Activated CD4-positive, alpha-beta memory T cell treated with anti-CD3 and anti-CD28 coated beads for 36 hours (primary cell): ENCODE measurements around the gene CSPG4. TPM values are rescaled to one million over a fixed set of nuclear protein-coding genes. Genes with fewer than 3 reads are reported as not detected.
A peak's percentile ranks its signal among the peaks of the same experiment; 100 is the strongest.
"Not testable (repeated sequence)": the region's sequence is repeated elsewhere in the genome, so short reads cannot be mapped to it uniquely, and the experiment has no call there.

Source experiments
- CTCF ChIA-PET: fragments of 350-600 bp; sonication (Branson Sonifier 250); formaldehyde crosslinking; loops from one replicate; lab custom pipeline; 2021; ENCODE audit warnings: antibody characterized with exemption, inconsistent platforms; lab: Charles Lee
- POLR2A ChIA-PET: fragments of 350-600 bp; sonication (Branson Sonifier 250); formaldehyde crosslinking; loops from one replicate; lab custom pipeline; 2021; ENCODE audit warnings: antibody characterized with exemption; lab: Charles Lee
- DNase-seq: peaks from one replicate; pipeline ENCODE4 v3.0.0-alpha.2; 2020
- H3K27ac Mint-ChIP-seq: one replicate; pipeline ENCODE4 v1.8.0; 2021; ENCODE audit warnings: mixed read lengths
- H3K27me3 Mint-ChIP-seq: one replicate; pipeline ENCODE4 v1.8.0; 2021; ENCODE audit warnings: mixed read lengths
- H3K36me3 Mint-ChIP-seq: one replicate; pipeline ENCODE4 v1.8.0; 2021; ENCODE audit warnings: mixed read lengths
- H3K4me1 Mint-ChIP-seq: one replicate; pipeline ENCODE4 v1.8.0; 2021; ENCODE audit warnings: low read depth, mixed read lengths
- H3K4me3 Mint-ChIP-seq: one replicate; pipeline ENCODE4 v1.8.0; 2021; ENCODE audit warnings: mild to moderate bottlenecking, mixed read lengths
- H3K9me3 Mint-ChIP-seq: one replicate; pipeline ENCODE4 v1.8.0; 2021; ENCODE audit warnings: mixed read lengths
- intact Hi-C: fragments of 100-400 bp; cut with micrococcal nuclease; formaldehyde crosslinking; loops from one replicate; pipeline ENCODE4 v1.15.1; 2023
- total RNA-seq, 2 experiments: library from RNA; stranded (reverse); gene quantifications; one replicate each; pipeline ENCODE4 v1.2.3, GENCODE V29; 2021

Gene CSPG4
- total RNA-seq, 2 experiments from 2014 or later = not detected

DNA sequence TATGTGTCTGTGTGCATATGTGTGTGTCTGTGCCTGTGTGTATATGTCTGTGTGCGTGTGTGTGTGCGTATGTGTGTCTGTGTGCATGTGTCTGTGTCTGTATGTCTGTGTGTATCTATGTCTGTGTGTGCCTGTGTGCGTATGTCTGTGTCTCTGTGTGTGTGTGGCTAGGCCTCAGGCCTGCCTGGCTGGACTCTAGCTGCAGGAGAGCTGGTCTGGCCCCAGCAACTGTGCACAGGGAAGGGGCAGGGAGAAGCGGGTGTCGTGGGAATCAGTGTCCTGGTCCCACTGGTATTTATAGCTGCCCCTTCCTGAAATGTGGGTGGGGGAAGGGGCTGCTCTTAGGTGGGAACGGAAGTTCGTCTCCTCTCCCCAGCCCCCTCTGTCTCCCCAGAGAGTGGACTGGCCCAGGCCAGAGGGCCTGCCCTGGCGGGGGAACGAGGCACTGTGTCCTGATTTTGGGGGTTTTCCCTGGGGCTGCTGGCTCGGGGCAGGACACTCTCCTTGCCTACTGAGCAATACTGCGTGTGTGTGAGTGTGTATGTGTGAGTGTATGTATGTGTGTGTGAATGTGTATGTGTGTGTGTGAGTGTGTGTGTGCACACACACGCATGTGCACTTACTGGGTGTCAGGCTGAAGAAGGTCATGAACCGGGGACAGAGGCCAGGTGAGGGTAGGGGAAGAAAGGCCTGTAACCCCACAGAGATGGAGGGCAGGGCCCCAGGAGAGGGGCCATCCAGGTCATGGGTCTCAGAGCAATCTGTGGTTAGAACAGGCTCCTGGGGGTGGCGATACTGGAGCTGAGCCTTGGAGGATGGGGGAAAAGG, 6.6 kb downstream of the CSPG4 start:
- Mint-ChIP-seq H3K27ac (no peak overlapping the region), H3K36me3 (no peaks in the 10 kb centered on the region), H3K4me1 (no peaks in the 10 kb centered on the region), H3K4me3 (no peak overlapping the region), H3K9me3 (no peaks in the 10 kb centered on the region), H3K27me3 (no peaks in the 10 kb centered on the region)
- DNase-seq = no peak
- ChIA-PET POLR2A (no interaction called here), CTCF (interaction anchor here (0.9 kb wide), 1 partner anchor 18 kb away, joined by 3 read pairs; no protein-coding TSS in a partner anchor)
- intact Hi-C loops = no loop called here

DNA sequence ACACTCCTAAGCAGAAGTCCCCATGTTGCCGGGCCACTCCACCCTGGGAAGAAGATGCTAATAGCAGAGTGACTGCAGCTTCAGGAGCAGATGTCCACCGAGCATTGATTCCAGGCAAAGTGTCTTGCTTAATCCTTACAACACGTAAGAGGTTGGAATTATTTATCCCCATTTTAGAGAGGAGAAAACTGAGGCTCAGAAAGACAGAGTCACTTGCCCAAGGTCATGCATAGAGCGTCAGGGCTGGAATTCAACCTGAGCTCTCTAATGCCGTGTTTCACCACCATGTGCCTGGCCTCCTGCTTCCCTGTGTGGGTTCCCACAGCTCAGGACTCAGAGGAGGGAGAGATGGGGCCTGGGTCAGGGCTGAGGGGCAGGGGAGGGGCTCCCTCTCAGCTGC, 7.3 kb downstream of the CSPG4 start:
- H3K27me3 Mint-ChIP-seq, DNase-seq, POLR2A ChIA-PET, H3K4me3 Mint-ChIP-seq, H3K27ac Mint-ChIP-seq, H3K36me3 Mint-ChIP-seq, H3K9me3 Mint-ChIP-seq, H3K4me1 Mint-ChIP-seq, intact Hi-C loops: not testable (repeated sequence)
- CTCF ChIA-PET = interaction anchor here (0.9 kb wide), 1 partner anchor 17 kb away, joined by 3 read pairs; no protein-coding TSS in a partner anchor

DNA sequence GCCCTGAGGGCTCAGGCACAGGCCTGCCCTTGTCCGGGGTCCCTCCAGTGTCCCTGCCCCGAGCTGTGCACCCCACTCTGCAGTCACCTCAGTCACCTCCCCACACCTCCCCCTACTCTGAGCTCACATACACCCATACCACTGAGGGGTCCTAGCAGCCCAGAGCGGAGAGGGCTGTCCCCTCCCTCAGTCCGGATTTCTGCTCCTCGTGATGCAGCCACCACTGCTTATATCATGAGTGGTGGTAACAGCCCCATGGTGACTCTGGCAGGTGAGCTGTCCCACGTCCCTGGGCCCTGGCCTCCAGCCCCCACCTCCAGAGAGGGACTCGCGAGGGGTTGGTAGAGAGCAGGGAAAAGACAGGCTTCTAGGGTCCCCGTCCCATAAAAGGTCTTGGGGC, 8.0 kb downstream of the CSPG4 start:
- intact Hi-C loops = no loop called here
- H3K36me3 Mint-ChIP-seq = no peaks in the 10 kb centered on the region
- H3K9me3 Mint-ChIP-seq = no peaks in the 10 kb centered on the region
- H3K4me3 Mint-ChIP-seq = no peak overlapping the region
- CTCF ChIA-PET = no interaction called here
- H3K4me1 Mint-ChIP-seq = no peaks in the 10 kb centered on the region
- no peaks in the 10 kb centered on the region for H3K27me3 Mint-ChIP-seq
- POLR2A ChIA-PET = no interaction called here
- no peak overlapping the region for H3K27ac Mint-ChIP-seq
- no peak for DNase-seq

DNA sequence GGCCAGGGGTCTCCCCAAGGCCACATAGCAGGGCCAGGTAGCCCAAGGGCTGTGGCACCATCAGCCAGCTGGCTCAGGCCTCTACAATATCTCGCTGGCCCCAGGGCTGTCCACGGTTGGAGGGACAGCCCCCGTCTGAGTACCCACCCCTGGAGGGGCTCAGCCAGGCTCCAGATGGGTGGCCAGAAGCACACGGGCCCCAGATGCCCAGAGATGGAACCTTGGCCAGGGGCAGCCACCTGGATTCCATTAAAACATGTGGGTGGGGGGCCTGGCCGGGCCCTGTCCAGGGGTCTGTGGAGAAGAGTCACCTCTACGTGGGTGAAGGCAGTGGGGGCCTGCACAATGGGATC, 8.4 kb downstream of the CSPG4 start:
- Mint-ChIP-seq H3K27me3 (no peaks in the 10 kb centered on the region), H3K36me3 (no peaks in the 10 kb centered on the region), H3K4me1 (no peaks in the 10 kb centered on the region), H3K9me3 (no peaks in the 10 kb centered on the region), H3K4me3 (no peak overlapping the region), H3K27ac (no peak overlapping the region)
- DNase-seq = no peak
- ChIA-PET CTCF (no interaction called here), POLR2A (no interaction called here)
- intact Hi-C loops = no loop called here

DNA sequence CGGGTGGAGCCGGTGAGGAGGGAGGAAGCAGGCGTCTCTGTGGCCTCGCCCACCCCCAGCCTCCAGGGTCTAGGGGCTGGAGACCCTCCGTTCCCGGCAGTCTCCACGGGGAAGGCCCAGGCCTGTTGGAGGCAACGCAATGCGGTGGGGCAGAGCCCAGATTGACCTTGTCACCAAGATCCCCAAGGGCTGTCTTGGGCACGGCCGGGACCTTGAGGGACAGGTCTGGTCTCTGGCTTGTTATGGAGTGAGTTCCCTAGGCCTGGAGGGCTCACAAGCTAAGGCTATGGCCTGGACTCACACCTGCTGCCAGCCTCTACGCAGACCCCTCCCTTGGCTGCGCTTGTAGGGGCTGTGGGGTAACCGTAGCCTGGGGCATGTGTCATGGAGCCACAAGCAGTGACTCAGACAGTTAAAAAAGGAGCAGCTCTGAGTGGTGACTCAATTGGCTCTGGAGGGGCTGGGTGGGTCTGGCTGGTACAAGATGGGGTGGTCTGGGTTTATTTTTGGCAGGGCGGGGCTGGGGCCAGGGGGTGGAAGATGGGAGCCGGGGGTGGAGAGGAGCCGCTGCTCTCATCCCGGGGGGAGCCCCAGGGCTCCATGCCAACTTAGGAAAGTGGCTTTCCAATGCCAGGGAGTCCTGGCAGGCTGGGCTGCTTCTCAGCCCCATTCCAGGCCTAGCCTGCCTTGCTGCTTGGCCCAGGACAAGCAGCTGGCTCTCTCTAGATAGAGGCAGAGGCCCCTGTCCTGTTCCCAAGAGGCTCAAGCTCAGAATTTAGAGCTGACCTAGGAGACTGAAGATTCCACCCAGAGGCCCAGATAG, 9.0 kb downstream of the CSPG4 start:
- H3K27ac Mint-ChIP-seq, H3K36me3 Mint-ChIP-seq, DNase-seq, CTCF ChIA-PET, H3K4me1 Mint-ChIP-seq, H3K9me3 Mint-ChIP-seq, H3K4me3 Mint-ChIP-seq, H3K27me3 Mint-ChIP-seq, POLR2A ChIA-PET, intact Hi-C loops: not testable (repeated sequence)

DNA sequence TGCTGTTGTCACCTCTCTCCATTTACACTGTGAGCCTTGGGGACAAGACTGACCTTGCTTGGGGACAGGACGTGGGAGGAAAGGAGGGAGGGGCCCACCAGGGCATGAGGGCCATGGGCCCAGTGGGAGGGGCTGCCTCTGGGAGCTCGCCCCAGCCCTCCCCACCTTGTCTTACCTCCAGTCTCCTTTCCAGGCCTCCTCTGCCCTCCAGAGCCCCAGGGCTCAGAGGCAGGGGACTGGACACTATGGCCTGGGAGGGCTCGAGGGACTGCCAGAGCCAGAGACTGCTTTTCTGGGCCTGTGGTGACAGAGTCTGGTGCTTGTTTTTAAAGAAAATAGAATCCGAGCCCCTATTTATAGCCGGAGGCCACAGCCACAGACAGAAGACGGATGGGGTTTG, 10.2 kb downstream of the CSPG4 start:
- no peak overlapping the region for H3K4me3 Mint-ChIP-seq
- no peaks in the 10 kb centered on the region for H3K36me3 Mint-ChIP-seq
- DNase-seq = no peak
- H3K9me3 Mint-ChIP-seq = no peaks in the 10 kb centered on the region
- no peak overlapping the region for H3K27ac Mint-ChIP-seq
- POLR2A ChIA-PET = no interaction called here
- intact Hi-C loops = no loop called here
- no peaks in the 10 kb centered on the region for H3K27me3 Mint-ChIP-seq
- CTCF ChIA-PET = no interaction called here
- no peaks in the 10 kb centered on the region for H3K4me1 Mint-ChIP-seq

DNA sequence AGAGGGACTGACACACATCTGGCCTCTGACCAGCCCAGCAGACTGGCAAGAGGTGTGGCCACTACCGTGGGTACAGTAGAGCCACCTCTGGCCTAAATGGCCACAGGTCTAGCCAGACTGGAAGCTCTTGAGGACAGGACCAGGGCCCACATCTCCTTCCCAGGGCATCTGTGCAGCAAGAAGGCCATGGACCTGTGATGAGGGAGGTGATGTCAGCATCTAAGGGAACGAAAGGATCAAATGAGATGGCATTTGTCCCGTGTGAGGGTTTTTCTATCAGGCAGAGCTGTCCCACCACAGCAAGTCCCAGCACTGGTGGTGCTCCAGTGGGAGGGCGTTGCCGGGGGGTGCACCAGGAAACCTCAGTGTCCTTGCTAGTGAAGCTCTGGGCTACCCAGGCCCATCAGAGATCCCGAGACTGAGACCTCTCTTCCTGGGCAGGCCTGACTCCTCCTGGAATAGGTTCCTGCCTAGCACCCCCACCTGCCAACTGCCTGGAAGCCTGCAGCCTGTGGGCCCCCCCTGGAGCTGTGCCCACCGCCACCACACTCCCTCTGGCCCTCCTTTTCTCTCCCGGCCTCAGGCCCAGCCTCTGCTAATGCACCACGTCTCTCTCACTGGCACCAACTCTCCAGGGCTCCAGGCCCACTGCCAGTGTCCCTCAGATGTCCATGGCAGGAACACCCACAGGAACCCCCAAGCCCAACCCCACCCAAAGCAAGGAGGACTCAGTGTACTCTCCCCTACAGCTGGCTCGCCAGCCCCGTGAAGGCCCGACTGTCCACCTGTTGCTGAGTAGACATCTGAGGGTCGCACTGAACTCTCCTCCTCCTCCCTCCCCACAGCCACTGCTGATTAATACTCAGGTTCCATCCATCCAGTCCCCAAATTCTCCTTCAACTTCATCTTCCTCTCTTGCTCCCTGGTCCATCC, 11.3 kb downstream of the CSPG4 start:
- H3K4me1 Mint-ChIP-seq, H3K36me3 Mint-ChIP-seq, H3K27me3 Mint-ChIP-seq, CTCF ChIA-PET, H3K4me3 Mint-ChIP-seq, POLR2A ChIA-PET, intact Hi-C loops, H3K27ac Mint-ChIP-seq, H3K9me3 Mint-ChIP-seq, DNase-seq: not testable (repeated sequence)

DNA sequence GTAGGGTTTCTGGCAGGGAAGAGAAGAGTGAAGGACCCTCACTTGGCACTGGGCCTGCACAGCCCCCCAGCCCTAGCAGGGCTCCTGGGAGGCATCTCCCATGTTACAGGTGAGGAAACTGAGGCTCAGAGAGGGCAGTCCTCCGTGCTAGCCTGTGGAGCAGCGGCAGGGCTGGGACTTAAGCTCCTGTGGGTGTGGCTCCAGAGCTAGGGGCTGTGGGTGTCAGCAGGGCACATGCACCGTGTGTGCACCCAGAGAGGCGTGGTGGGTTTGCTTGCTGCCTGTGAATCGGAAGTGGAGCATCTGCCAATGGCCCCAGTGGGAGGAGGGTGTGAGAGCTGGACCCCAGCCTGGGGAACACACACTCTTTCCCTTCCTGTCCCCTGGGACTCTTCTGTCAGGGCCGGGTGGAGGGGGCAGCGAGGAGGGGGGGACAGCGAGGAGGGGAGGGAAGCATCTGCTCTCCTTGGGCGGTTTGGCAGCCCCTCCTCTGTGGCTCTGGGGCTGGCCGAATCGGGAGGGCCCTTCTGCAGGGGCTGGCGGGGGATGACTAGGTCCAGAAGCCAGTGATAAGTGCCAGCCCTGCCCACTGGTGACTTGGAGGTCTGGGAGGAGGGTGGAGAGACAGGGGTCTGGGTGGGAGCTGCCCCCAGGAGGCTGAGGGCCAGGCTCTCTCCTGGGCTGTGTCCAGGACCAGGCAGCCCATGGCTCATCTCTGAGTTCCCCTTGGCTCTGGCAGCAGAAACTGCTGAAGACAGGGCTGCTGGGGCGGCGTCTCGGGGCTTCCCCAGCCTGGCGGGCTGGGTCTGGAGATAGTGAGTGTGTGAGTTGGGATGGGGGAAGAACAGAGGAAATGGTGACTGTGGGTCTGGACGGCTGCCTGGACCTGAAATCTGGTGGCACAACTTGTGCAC, 12.4 kb downstream of the CSPG4 start:
- intact Hi-C loops, POLR2A ChIA-PET: not testable (repeated sequence)

DNA sequence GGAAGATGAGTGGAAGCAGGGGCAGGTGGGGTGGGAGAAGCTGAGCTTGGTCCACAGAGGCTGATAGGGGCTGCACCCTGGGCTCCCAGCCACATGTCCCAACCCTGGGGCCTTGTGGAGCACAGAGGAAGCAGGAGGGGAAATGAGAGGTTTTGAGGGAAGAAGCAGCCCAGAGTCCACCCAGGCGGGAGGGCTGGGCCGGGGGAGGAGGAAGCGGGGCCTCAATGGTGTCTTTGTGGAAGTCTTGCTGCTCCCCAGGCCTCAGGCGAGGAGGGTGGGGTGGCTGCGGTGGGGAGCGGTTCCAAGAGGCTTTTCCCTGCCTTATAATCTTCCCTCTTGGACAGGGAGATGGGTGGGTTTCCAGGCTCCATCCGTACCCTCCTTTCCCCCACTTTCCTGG, 13.1 kb downstream of the CSPG4 start:
- intact Hi-C loops, POLR2A ChIA-PET: not testable (repeated sequence)

More for the DNA sequence above, 12.4 kb downstream of the CSPG4 start:
- H3K9me3 Mint-ChIP-seq, H3K27ac Mint-ChIP-seq, CTCF ChIA-PET, H3K27me3 Mint-ChIP-seq, H3K4me3 Mint-ChIP-seq, H3K36me3 Mint-ChIP-seq, H3K4me1 Mint-ChIP-seq: not testable (repeated sequence)
- peak; percentile 51 for DNase-seq

DNA sequence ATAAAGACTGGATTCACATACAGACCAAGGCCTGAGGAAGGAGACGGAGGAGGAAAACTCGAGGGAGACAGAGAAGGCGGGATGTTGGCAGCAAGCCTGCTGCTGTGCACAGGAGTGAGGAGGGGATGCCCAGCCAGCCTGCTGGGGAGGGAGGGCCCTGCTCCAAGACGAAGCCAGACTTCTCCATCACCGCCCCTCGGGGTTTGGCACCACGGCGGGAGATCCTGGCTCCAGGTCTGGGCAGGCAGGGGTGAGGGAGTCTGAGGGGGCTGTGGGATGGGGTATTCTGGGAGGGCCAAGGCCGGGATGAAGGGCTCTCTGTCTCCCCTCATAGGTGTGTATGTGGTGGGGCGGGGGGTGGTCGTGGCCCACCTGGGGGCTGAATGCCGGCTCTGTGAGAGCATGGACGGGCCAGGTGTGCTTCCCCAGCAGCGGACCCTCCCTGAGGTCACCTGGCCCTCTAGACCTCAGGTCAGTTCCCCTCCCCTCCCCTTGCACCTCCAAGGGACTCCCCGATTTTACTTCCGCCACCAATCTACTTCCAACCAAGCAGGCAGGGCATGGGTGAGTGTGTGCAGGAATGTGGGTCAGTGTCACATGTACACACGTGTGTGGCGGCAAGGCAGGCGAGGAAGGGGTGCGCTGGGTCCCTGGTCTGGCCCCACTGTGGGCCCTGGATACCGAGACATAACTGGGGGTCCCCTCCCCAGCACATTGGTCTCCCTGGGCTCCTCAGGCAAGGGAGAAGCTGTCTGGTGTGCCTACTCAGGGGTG, 14.5 kb downstream of the CSPG4 start:
- POLR2A ChIA-PET, H3K4me1 Mint-ChIP-seq, H3K36me3 Mint-ChIP-seq, CTCF ChIA-PET, DNase-seq, H3K27ac Mint-ChIP-seq, H3K4me3 Mint-ChIP-seq, intact Hi-C loops, H3K9me3 Mint-ChIP-seq, H3K27me3 Mint-ChIP-seq: not testable (repeated sequence)

More for the DNA sequence above, 13.1 kb downstream of the CSPG4 start:
- H3K27me3 Mint-ChIP-seq, H3K9me3 Mint-ChIP-seq, H3K27ac Mint-ChIP-seq, H3K4me3 Mint-ChIP-seq, CTCF ChIA-PET, H3K36me3 Mint-ChIP-seq, DNase-seq, H3K4me1 Mint-ChIP-seq: not testable (repeated sequence)

DNA sequence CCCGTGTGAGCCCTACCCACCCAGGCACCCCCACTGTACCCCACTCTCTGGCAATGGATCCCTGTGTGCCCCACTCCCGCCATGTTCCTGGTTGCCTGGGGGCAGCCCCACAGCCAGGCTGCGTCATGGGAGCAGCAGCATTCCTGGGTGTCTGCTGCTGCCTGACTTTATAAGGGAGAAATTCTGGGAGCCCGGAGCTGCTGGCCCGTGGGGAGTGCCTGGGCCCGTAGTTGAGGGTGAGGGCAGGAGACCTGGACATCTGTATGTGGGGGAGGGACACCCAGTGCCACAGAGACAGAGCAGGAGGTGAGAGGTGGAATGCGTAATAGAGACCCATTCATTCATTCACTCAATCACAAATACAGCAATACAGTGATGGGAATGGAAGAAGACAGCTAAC, 15.1 kb downstream of the CSPG4 start:
- POLR2A ChIA-PET = no interaction called here
- intact Hi-C loops = no loop called here
- H3K36me3 Mint-ChIP-seq = no peaks in the 10 kb centered on the region
- no peaks in the 10 kb centered on the region for H3K9me3 Mint-ChIP-seq
- H3K27ac Mint-ChIP-seq = no peak overlapping the region
- CTCF ChIA-PET = no interaction called here
- peaks cover 9% of the 10 kb centered on the region for H3K4me1 Mint-ChIP-seq
- H3K4me3 Mint-ChIP-seq = no peak overlapping the region
- H3K27me3 Mint-ChIP-seq = peaks cover 2% of the 10 kb centered on the region
- no peak for DNase-seq
